Suprapubic skin (tissue), 4 donors: Measurements from ENCODE around the gene SYNPO. TPM values are rescaled to one million over a fixed set of nuclear protein-coding genes. Genes with fewer than 3 reads are reported as not detected.

Source experiments
- DNase-seq, 2 donors: peaks; one replicate each; pipeline ENCODE4 v3.0.0-alpha.2; 2019; ENCODE audit warnings: low spot score in 2 of 2
- H3K27ac ChIP-seq: fragments of 200-600 bp; sonication (generic); one replicate; pipeline ENCODE4 v1.5.1; 2019
- H3K27me3 ChIP-seq: fragments of 200-600 bp; sonication (generic); one replicate; pipeline ENCODE4 v1.5.1; 2019
- H3K36me3 ChIP-seq: fragments of 200-600 bp; sonication (generic); one replicate; pipeline ENCODE4 v1.5.1; 2019
- H3K4me1 ChIP-seq: fragments of 200-600 bp; sonication (generic); one replicate; pipeline ENCODE4 v1.5.1; 2019
- H3K4me3 ChIP-seq: fragments of 200-600 bp; sonication (generic); one replicate; pipeline ENCODE4 v1.5.1; 2019; ENCODE audit warnings: mild to moderate bottlenecking
- H3K9me3 ChIP-seq: fragments of 200-600 bp; sonication (generic); one replicate; pipeline ENCODE4 v1.5.1; 2019
- EP300 ChIP-seq: sonication (generic); formaldehyde crosslinking; IDR thresholded peaks from one replicate; pipeline ENCODE4 v1.6.1; 2017; ENCODE audit warnings: antibody characterized with exemption
- POLR2A ChIP-seq, 2 donors: fragments of 450-650 bp; IDR thresholded peaks; one replicate each; pipeline ENCODE4 v1.6.1; 2017; ENCODE audit warnings: antibody characterized with exemption in 2 of 2, mild to moderate bottlenecking in 2 of 2, moderate library complexity in 2 of 2
- POLR2AphosphoS5 ChIP-seq, 3 donors: sonication (generic); formaldehyde crosslinking; IDR thresholded peaks; one replicate each; pipeline ENCODE4 v1.6.1; 2017; ENCODE audit warnings: antibody characterized with exemption in 3 of 3
- WGBS: methylation state at CpG from one replicate; pipeline ENCODE4 v1.1.5; 2018; 5-methylcytosine and 5-hydroxymethylcytosine counted together
- total RNA-seq, 4 donors: library from RNA; depleted of rRNA; stranded (reverse); fragments of >200 nt; gene quantifications; one replicate each; pipeline ENCODE4 v1.1.0, GENCODE V29; 2016
- TF ChIP-seq, protein P1 (sequence below), 2 donors: fragments of 200-600 bp in 1 of 2; fragments of 450-650 bp in 1 of 2; sonication (generic) in 1 of 2; IDR thresholded peaks; one replicate each; pipeline ENCODE4 v1.5.1; 2016 to 2019; ENCODE audit warnings: antibody characterized with exemption in 2 of 2, mild to moderate bottlenecking in 1 of 2, moderate library complexity in 1 of 2

SYNPO gene
- total RNA-seq, 4 donors from 2014 or later: 3.3 to 8.5 (median 5.6) TPM

DNA sequence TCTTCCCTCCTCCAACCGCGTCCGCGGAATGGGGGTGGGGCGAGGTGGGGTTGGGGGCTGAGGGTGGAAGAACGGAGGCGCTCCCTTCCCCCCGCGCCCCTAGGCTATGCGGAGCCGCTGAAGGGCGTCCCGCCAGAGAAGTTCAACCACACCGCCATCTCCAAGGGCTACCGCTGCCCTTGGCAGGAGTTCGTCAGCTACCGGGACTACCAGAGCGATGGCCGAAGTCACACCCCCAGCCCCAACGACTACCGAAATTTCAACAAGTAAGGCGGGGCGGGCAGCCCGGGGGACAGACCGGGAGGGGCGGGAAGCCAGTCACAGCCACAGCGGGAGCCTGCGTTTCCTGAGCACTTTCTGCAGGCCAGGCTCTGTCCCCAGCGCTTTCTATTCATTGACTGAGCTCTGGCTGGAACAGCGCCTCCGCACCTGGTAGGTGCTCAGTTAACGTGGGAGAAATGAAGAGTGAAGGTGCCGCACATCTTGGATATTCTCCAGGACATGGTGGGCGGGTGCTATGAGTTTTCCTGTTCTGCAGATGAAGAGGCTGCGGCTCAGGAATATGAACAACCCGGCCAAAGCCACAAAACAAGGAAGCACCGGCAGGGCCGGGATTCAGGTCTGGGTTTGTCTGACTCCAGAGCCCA lies 31.9 kb downstream of the SYNPO start:
- Histone ChIP-seq H3K4me3 (peak overlapping the region; percentile 53), H3K9me3 (no peaks in the 10 kb centered on the region), H3K27me3 (no peaks in the 10 kb centered on the region), H3K4me1 (peaks cover 33% of the 10 kb centered on the region), H3K27ac (peak overlapping the region; percentile 64), H3K36me3 (no peaks in the 10 kb centered on the region)
- 6% methylated on average over 15 of the region's 38 CpGs for WGBS
- TF ChIP-seq, protein P1, sequence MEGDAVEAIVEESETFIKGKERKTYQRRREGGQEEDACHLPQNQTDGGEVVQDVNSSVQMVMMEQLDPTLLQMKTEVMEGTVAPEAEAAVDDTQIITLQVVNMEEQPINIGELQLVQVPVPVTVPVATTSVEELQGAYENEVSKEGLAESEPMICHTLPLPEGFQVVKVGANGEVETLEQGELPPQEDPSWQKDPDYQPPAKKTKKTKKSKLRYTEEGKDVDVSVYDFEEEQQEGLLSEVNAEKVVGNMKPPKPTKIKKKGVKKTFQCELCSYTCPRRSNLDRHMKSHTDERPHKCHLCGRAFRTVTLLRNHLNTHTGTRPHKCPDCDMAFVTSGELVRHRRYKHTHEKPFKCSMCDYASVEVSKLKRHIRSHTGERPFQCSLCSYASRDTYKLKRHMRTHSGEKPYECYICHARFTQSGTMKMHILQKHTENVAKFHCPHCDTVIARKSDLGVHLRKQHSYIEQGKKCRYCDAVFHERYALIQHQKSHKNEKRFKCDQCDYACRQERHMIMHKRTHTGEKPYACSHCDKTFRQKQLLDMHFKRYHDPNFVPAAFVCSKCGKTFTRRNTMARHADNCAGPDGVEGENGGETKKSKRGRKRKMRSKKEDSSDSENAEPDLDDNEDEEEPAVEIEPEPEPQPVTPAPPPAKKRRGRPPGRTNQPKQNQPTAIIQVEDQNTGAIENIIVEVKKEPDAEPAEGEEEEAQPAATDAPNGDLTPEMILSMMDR (IDR thresholded peaks at IDR 0.05): no peak
- TF ChIP-seq POLR2A (IDR thresholded peaks at IDR 0.05) (no peak), EP300 (no peak), POLR2AphosphoS5 (IDR thresholded peaks at IDR 0.05) (no peak)
- no peak for DNase-seq

DNA sequence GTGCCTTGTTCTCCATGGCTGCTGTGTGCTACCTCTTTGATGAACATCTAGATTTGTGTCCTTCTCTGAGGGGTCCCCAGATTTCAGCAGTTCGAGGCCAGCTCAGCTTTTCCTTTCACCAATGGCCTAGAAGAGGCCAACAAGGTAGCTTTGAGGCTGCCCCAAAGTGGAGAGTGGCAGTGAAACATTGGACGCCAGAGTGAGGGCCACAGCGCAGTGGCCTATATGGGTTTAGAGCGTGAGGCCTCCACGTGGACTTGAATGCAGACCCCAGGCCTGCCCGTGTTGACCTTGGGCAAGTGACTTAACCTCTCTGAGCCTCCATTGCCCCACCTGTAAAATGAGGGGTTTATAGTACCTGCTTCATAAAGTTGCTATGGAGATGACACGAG lies 32.4 kb downstream of the SYNPO start:
- peak overlapping the region; percentile 53 for H3K4me3 ChIP-seq
- H3K27me3 ChIP-seq: no peaks in the 10 kb centered on the region
- 83% methylated on average over 7 of the region's 7 CpGs for WGBS
- H3K36me3 ChIP-seq: no peaks in the 10 kb centered on the region
- no peaks in the 10 kb centered on the region for H3K9me3 ChIP-seq
- H3K4me1 ChIP-seq: peaks cover 33% of the 10 kb centered on the region
- TF ChIP-seq, protein P1 (IDR thresholded peaks at IDR 0.05): no peak
- TF ChIP-seq POLR2A (IDR thresholded peaks at IDR 0.05): no peak
- no peak for TF ChIP-seq EP300
- TF ChIP-seq POLR2AphosphoS5 (IDR thresholded peaks at IDR 0.05): no peak
- DNase-seq: no peak
- H3K27ac ChIP-seq: peak overlapping the region; percentile 64

DNA sequence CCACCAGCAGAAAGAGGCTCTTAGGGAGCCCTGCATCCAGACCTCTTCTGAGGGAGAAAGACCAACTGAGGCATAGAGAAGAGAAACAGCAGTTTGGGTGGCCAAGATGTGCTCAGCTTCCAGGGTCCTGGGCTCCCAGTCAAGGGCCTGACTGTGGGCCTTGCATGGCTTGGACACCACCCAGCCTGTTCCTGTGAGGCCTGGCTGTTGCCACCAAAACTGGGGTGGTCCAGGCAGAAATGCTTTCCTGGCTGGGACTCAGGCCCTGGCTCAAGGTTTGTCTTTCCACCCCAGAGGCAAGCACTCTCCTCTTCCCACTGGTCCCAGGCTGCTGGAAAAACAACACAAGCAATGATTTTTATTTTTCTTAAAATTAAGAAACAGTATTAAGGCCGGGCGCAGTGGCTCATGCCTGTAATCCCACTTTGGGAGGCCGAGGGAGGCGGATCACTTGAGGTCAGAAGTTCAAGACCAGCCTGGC lies 33.9 kb downstream of the SYNPO start:
- 78% methylated on average over 4 of the region's 4 CpGs for WGBS
- H3K27ac ChIP-seq: peak overlapping the region; percentile 68
- H3K9me3 ChIP-seq: no peaks in the 10 kb centered on the region
- DNase-seq: no peak
- TF ChIP-seq EP300 (no peak), POLR2A (IDR thresholded peaks at IDR 0.05) (no peak), POLR2AphosphoS5 (IDR thresholded peaks at IDR 0.05) (no peak)
- TF ChIP-seq, protein P1 (IDR thresholded peaks at IDR 0.05): no peak
- H3K4me3 ChIP-seq: no peak overlapping the region
- peaks cover 33% of the 10 kb centered on the region for H3K4me1 ChIP-seq
- H3K27me3 ChIP-seq: no peaks in the 10 kb centered on the region
- no peaks in the 10 kb centered on the region for H3K36me3 ChIP-seq

DNA sequence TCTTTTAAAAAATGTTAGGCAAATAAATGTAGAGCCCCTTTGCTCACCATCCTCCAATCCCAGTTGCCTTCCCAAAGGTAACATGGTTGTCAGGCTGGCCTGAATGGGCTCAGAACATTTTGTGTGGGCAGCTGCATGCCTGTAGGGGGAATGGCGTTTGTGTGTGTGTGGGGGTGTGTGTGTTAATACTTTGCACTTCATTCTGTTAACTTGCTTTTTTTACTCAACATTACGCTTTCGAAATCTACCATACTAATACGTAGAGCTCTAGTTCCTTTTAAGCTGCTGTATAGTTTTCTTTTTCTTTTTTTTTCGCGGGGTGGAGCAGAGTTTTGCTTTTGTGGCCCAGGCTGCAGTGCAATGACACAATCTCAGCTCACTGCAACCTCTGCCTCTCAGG lies 34.6 kb downstream of the SYNPO start:
- WGBS: 84% methylated on average over 6 of the region's 6 CpGs
- no peak for DNase-seq
- Histone ChIP-seq H3K27ac (no peak overlapping the region), H3K27me3 (no peaks in the 10 kb centered on the region), H3K9me3 (no peaks in the 10 kb centered on the region), H3K4me3 (no peak overlapping the region), H3K36me3 (no peaks in the 10 kb centered on the region), H3K4me1 (peaks cover 33% of the 10 kb centered on the region)
- TF ChIP-seq POLR2AphosphoS5 (IDR thresholded peaks at IDR 0.05) (no peak), POLR2A (IDR thresholded peaks at IDR 0.05) (no peak), EP300 (no peak)
- TF ChIP-seq, protein P1 (IDR thresholded peaks at IDR 0.05): no peak

DNA sequence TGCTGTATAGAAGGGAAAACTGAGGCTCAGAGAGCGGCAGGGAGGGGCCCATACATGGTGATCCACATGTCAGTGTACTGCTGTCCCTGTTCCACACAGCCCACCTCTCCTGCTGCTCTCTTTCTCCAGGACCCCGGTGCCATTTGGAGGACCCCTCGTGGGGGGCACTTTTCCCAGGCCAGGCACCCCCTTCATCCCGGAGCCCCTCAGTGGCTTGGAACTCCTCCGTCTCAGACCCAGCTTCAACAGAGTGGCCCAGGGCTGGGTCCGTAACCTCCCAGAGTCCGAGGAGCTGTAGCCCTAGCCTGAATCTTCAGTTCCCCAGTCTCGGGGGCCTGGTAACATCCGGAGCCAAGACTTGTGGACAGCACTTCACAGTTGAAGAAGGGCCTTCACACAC lies 36.1 kb downstream of the SYNPO start:
- H3K4me3 ChIP-seq: no peak overlapping the region
- TF ChIP-seq, protein P1 (IDR thresholded peaks at IDR 0.05): no peak
- no peak for TF ChIP-seq POLR2A (IDR thresholded peaks at IDR 0.05)
- TF ChIP-seq EP300: no peak
- no peak for TF ChIP-seq POLR2AphosphoS5 (IDR thresholded peaks at IDR 0.05)
- no peaks in the 10 kb centered on the region for H3K36me3 ChIP-seq
- peaks cover 26% of the 10 kb centered on the region for H3K4me1 ChIP-seq
- WGBS: 92% methylated on average over 7 of the region's 9 CpGs
- H3K27me3 ChIP-seq: no peaks in the 10 kb centered on the region
- DNase-seq: no peak
- no peak overlapping the region for H3K27ac ChIP-seq
- no peaks in the 10 kb centered on the region for H3K9me3 ChIP-seq
